ENCODE data around the gene SLC7A6. TPM values are rescaled to one million over a fixed set of nuclear protein-coding genes. Genes with fewer than 3 reads are reported as not detected.
A peak's percentile ranks its signal among the peaks of the same experiment; 100 is the strongest.

Gene SLC7A6
- total and polyA plus RNA-seq, 2 of the 13 experiments (the other 11 are each of a cell fraction or from before 2014, with no cell fraction given), result 35.8 to 70.8 TPM

DNA sequence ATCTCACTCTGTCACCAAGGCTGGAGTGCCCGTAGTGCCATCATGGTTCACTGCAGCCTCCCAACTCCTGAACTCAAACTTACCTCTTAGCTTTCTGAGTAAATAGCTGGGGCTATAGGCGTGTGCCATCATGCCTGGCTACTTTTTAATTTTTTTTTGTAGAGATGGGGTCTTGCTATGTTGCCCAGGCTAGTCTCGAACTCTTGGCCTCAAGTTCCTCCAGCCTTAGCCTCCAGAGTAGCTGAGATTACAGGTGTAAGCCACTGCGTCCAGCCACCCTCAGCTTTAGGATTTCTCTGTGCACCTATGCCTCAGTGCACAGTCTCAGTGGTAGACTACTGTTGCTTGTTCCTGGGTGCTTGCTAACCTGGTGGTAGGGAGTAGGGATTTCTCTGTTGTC lies 5.5 kb downstream of the SLC7A6 start (continued):
- TF ChIP-seq, protein P1, sequence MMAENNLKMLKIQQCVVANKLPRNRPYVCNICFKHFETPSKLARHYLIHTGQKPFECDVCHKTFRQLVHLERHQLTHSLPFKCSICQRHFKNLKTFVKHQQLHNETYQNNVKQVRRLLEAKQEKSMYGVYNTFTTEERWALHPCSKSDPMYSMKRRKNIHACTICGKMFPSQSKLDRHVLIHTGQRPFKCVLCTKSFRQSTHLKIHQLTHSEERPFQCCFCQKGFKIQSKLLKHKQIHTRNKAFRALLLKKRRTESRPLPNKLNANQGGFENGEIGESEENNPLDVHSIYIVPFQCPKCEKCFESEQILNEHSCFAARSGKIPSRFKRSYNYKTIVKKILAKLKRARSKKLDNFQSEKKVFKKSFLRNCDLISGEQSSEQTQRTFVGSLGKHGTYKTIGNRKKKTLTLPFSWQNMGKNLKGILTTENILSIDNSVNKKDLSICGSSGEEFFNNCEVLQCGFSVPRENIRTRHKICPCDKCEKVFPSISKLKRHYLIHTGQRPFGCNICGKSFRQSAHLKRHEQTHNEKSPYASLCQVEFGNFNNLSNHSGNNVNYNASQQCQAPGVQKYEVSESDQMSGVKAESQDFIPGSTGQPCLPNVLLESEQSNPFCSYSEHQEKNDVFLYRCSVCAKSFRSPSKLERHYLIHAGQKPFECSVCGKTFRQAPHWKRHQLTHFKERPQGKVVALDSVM (CRISPR knock-in tag; IDR thresholded peaks at IDR 0.05), result peak; percentile 55; the same call in 1 of the 2 replicates
- no peak for TF ChIP-seq ZNF468 (CRISPR knock-in tag; IDR thresholded peaks at IDR 0.05)
- TF ChIP-seq, protein P2, sequence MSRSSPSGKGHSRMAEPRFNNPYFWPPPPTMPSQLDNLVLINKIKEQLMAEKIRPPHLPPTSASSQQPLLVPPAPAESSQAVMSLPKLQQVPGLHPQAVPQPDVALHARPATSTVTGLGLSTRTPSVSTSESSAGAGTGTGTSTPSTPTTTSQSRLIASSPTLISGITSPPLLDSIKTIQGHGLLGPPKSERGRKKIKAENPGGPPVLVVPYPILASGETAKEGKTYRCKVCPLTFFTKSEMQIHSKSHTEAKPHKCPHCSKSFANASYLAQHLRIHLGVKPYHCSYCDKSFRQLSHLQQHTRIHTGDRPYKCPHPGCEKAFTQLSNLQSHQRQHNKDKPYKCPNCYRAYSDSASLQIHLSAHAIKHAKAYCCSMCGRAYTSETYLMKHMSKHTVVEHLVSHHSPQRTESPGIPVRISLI (CRISPR knock-in tag; IDR thresholded peaks at IDR 0.05; ENCODE audit: borderline replicate concordance), result peak; percentile 24; the same call in 1 of the 2 replicates
- peak; percentile 51 for TF ChIP-seq ZMYM3 (CRISPR knock-in tag; IDR thresholded peaks at IDR 0.05)
- no peak for TF ChIP-seq HMGA1 (CRISPR knock-in tag; conservative IDR thresholded peaks at IDR 0.05)
- TF ChIP-seq, protein P3, sequence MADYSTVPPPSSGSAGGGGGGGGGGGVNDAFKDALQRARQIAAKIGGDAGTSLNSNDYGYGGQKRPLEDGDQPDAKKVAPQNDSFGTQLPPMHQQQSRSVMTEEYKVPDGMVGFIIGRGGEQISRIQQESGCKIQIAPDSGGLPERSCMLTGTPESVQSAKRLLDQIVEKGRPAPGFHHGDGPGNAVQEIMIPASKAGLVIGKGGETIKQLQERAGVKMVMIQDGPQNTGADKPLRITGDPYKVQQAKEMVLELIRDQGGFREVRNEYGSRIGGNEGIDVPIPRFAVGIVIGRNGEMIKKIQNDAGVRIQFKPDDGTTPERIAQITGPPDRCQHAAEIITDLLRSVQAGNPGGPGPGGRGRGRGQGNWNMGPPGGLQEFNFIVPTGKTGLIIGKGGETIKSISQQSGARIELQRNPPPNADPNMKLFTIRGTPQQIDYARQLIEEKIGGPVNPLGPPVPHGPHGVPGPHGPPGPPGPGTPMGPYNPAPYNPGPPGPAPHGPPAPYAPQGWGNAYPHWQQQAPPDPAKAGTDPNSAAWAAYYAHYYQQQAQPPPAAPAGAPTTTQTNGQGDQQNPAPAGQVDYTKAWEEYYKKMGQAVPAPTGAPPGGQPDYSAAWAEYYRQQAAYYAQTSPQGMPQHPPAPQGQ (CRISPR knock-in tag; IDR thresholded peaks at IDR 0.05; ENCODE audit: borderline replicate concordance), result no peak
- TF ChIP-seq ZSCAN22 (CRISPR knock-in tag; IDR thresholded peaks at IDR 0.05), result no peak
- TF ChIP-seq MEIS2 (CRISPR knock-in tag; IDR thresholded peaks at IDR 0.05), result no peak
- TF ChIP-seq CBX2 (IDR thresholded peaks at IDR 0.05; ENCODE audit: low read depth, low read length), result no peak
- no peak for TF ChIP-seq CBX2 (CRISPR knock-in tag; IDR thresholded peaks at IDR 0.05; ENCODE audit: low read depth)
- no peak for TF ChIP-seq HES4 (CRISPR knock-in tag; IDR thresholded peaks at IDR 0.05; ENCODE audit: borderline replicate concordance)
- no peak for TF ChIP-seq ZFP62 (CRISPR knock-in tag; IDR thresholded peaks at IDR 0.05)
- no peak for TF ChIP-seq BRD4 (CRISPR knock-in tag; IDR thresholded peaks at IDR 0.05)
- TF ChIP-seq, protein P4, sequence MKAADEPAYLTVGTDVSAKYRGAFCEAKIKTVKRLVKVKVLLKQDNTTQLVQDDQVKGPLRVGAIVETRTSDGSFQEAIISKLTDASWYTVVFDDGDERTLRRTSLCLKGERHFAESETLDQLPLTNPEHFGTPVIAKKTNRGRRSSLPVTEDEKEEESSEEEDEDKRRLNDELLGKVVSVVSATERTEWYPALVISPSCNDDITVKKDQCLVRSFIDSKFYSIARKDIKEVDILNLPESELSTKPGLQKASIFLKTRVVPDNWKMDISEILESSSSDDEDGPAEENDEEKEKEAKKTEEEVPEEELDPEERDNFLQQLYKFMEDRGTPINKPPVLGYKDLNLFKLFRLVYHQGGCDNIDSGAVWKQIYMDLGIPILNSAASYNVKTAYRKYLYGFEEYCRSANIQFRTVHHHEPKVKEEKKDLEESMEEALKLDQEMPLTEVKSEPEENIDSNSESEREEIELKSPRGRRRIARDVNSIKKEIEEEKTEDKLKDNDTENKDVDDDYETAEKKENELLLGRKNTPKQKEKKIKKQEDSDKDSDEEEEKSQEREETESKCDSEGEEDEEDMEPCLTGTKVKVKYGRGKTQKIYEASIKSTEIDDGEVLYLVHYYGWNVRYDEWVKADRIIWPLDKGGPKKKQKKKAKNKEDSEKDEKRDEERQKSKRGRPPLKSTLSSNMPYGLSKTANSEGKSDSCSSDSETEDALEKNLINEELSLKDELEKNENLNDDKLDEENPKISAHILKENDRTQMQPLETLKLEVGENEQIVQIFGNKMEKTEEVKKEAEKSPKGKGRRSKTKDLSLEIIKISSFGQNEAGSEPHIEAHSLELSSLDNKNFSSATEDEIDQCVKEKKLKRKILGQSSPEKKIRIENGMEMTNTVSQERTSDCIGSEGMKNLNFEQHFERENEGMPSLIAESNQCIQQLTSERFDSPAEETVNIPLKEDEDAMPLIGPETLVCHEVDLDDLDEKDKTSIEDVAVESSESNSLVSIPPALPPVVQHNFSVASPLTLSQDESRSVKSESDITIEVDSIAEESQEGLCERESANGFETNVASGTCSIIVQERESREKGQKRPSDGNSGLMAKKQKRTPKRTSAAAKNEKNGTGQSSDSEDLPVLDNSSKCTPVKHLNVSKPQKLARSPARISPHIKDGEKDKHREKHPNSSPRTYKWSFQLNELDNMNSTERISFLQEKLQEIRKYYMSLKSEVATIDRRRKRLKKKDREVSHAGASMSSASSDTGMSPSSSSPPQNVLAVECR (CRISPR knock-in tag; IDR thresholded peaks at IDR 0.05; ENCODE audit: borderline replicate concordance), result 0 out of 2 replicates have a peak, but pooled peaks have one; percentile 7
- peak; percentile 98 for TF ChIP-seq ZNF121 (CRISPR knock-in tag; IDR thresholded peaks at IDR 0.05)
- no peak for TF ChIP-seq WIZ (CRISPR knock-in tag; IDR thresholded peaks at IDR 0.05)
